Osteoblast (primary cell): Measurements from ENCODE around the gene CHD6. TPM values are rescaled to one million over a fixed set of nuclear protein-coding genes. Genes with fewer than 3 reads are reported as not detected.
A peak's percentile ranks its signal among the peaks of the same experiment; 100 is the strongest.

Experiments
- DNase-seq: peaks from one replicate; pipeline ENCODE4 v3.0.0; 2011; ENCODE audit warnings: low spot score, mixed read lengths; ENCODE audit not compliant: insufficient read length; ENCODE audit errors: missing footprints
- H2AFZ ChIP-seq: 2 replicates; pipeline ENCODE4 v1.6.0; 2011; ENCODE audit warnings: mild to moderate bottlenecking, low read length
- H3K27ac ChIP-seq: 2 replicates; pipeline ENCODE4 v1.5.1; 2011; ENCODE audit warnings: mild to moderate bottlenecking, low read depth, low read length, moderate library complexity
- H3K27me3 ChIP-seq: 2 replicates; pipeline ENCODE4 v1.6.0; 2012; ENCODE audit warnings: mild to moderate bottlenecking, control low read depth, inconsistent platforms, low read length, moderate library complexity; ENCODE audit not compliant: insufficient read depth
- H3K36me3 ChIP-seq: 2 replicates; pipeline ENCODE4 v1.5.1; 2011; ENCODE audit warnings: mild to moderate bottlenecking, low read length, control low read depth, moderate library complexity; ENCODE audit not compliant: insufficient read depth
- H3K4me1 ChIP-seq: 2 replicates; pipeline ENCODE4 v1.5.1; 2011; ENCODE audit warnings: mild to moderate bottlenecking, low read length, control low read depth, moderate library complexity; ENCODE audit not compliant: insufficient read depth
- H3K4me2 ChIP-seq: 2 replicates; pipeline ENCODE4 v1.6.0; 2011; ENCODE audit warnings: mild to moderate bottlenecking, low read length; ENCODE audit not compliant: insufficient read depth
- H3K4me3 ChIP-seq: fragments of 200-600 bp; sonication (generic); 3 replicates; pipeline ENCODE4 v1.5.1; 2012; ENCODE audit warnings: mild to moderate bottlenecking, low read length, inconsistent platforms; ENCODE audit not compliant: insufficient read depth
- H3K79me2 ChIP-seq: 2 replicates; pipeline ENCODE4 v1.6.0; 2012; ENCODE audit warnings: mild to moderate bottlenecking, low read length, control low read depth, inconsistent platforms; ENCODE audit not compliant: insufficient read depth
- H3K9me3 ChIP-seq: 2 replicates; pipeline ENCODE4 v1.5.1; 2011; ENCODE audit warnings: low read depth, low read length, control low read depth
- H4K20me1 ChIP-seq: 2 replicates; pipeline ENCODE4 v1.6.0; 2012; ENCODE audit warnings: mild to moderate bottlenecking, low read length, control low read depth; ENCODE audit not compliant: insufficient read depth
- total RNA-seq: library from RNA; depleted of rRNA; stranded (reverse); fragments of >200 nt; gene quantifications from 2 replicates; pipeline ENCODE4 v1.2.3, GENCODE V29; 2012
- TF ChIP-seq, protein P1 (sequence below): IDR thresholded peaks from 2 replicates; pipeline ENCODE4 v1.5.1; 2011; ENCODE audit warnings: mild to moderate bottlenecking, low read depth, low read length, moderate library complexity; ENCODE audit errors: extremely low read depth

The CHD6 gene
- total RNA-seq, 1 donor = 32.2 TPM

DNA sequence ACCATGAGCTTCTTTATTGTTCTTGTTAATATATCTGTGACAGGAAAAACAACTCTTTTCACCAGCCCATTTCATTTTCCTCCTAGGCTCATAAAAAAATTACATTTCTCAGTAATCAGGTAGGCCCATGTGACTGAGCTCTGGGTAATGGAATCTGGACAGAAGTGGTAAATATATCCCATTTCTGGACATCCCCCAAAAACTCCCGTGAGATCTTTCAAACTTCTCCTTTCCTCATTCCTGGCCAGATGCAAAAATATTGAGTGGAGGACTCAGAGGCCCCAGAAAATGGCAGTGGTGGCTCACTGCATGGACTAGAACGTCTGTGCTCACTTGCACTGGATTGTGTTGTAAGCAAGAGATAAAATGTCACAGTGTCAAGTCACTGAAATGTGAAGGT lies 3.8 kb upstream of the CHD6 start:
- TF ChIP-seq, protein P1, sequence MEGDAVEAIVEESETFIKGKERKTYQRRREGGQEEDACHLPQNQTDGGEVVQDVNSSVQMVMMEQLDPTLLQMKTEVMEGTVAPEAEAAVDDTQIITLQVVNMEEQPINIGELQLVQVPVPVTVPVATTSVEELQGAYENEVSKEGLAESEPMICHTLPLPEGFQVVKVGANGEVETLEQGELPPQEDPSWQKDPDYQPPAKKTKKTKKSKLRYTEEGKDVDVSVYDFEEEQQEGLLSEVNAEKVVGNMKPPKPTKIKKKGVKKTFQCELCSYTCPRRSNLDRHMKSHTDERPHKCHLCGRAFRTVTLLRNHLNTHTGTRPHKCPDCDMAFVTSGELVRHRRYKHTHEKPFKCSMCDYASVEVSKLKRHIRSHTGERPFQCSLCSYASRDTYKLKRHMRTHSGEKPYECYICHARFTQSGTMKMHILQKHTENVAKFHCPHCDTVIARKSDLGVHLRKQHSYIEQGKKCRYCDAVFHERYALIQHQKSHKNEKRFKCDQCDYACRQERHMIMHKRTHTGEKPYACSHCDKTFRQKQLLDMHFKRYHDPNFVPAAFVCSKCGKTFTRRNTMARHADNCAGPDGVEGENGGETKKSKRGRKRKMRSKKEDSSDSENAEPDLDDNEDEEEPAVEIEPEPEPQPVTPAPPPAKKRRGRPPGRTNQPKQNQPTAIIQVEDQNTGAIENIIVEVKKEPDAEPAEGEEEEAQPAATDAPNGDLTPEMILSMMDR = no peak
- Histone ChIP-seq H3K79me2 (peaks cover 7% of the 10 kb centered on the region), H2AFZ (no peak overlapping the region), H3K27ac (no peak overlapping the region), H3K4me1 (peaks cover 11% of the 10 kb centered on the region), H3K27me3 (no peaks in the 10 kb centered on the region), H3K36me3 (no peaks in the 10 kb centered on the region), H3K4me2 (no peak overlapping the region), H3K4me3 (no peak overlapping the region), H4K20me1 (peaks cover 3% of the 10 kb centered on the region), H3K9me3 (no peaks in the 10 kb centered on the region)
- DNase-seq = no peak

DNA sequence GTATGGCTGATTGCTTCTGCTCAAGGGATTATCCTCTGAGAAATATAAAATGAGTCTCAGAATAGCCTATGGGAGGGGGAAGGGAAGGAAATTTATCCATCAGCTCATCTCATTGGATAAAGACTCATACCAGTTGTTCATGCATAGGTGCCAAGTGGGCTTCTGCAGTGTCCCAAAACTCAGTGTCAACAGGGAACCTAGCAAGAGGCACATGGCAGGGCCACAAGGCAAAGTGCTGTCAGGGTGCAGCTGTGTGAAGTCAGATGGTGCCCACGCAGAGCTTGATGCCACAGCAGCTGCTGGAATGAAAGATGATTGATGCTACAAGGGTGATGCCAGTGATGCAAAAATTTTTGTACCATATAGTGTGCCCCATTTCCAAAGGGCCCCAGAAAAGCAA lies 3.2 kb upstream of the CHD6 start:
- TF ChIP-seq, protein P1 = no peak
- no peak overlapping the region for H3K4me2 ChIP-seq
- H3K4me1 ChIP-seq = peaks cover 17% of the 10 kb centered on the region
- H3K36me3 ChIP-seq = no peaks in the 10 kb centered on the region
- no peak overlapping the region for H3K4me3 ChIP-seq
- no peak overlapping the region for H2AFZ ChIP-seq
- DNase-seq = no peak
- no peak overlapping the region for H3K27ac ChIP-seq
- H3K79me2 ChIP-seq = peaks cover 12% of the 10 kb centered on the region
- H3K9me3 ChIP-seq = no peaks in the 10 kb centered on the region
- peaks cover 9% of the 10 kb centered on the region for H4K20me1 ChIP-seq
- H3K27me3 ChIP-seq = no peaks in the 10 kb centered on the region

DNA sequence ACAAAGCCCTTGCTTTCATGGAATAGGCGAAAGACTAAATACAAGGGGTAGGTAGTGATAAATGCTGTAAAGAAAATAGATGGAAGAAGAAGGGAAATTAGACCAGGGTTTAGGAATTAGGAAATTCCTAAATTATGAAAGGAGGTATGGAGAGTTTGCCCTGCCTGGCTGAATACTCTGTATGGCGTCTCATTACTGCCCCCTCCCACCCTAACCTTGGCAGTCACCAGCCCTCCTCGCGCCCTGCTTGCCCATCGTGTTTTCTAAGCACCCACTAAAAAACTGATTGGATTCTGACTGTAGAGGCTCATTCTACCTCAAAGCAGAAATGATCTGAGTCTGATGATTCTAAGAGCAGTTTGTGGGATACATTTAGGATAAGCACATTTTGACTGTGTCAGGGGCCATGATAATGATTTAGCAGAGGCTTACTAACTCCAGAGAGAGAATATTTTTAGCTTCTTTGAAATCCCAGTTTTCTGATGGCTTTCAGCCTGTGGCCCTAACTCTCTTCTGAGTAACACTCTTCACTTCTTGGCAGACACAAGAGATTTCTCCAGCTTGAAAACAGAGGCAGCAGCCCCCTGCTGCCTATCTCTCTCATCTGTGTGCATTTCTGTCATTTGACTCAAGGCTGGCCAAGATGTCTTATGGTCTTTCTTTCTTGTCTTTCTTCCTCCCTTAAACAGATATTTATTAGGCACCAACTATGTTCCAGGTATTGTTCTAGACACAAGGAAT lies 1.4 kb upstream of the CHD6 start:
- peak overlapping the region; percentile 39 for H2AFZ ChIP-seq

DNA sequence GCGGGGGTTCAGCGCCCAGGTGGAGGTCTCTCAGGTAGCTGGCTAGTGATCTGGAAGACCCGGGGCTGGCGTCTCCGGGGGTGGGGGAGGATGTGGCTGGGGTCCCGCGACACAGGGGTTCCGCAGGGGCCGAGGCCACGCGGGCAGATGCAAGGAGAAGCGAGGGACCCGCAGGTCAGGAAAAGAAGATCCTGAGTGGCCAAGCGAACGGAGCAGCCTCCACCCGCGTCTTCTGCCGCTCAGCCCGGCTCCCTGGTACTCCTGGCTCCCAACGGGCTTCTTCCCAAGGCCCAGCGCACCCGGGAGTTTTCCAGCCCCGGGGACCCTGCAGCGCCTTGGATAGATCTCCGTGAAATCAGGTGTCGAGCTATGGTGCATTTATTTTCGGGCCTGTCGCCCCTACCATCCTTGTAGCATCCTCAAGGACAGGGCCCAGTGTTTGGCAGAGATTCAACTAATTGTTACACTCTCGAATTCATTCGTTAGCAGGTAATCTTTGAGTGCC lies 682 bp upstream of the CHD6 start:
- Histone ChIP-seq H2AFZ (peak overlapping the region; percentile 85), H4K20me1 (peaks cover 28% of the 10 kb centered on the region), H3K27ac (no peak overlapping the region), H3K4me3 (peak overlapping the region; percentile 78), H3K4me1 (peaks cover 20% of the 10 kb centered on the region), H3K36me3 (no peaks in the 10 kb centered on the region), H3K79me2 (peaks cover 37% of the 10 kb centered on the region), H3K9me3 (no peaks in the 10 kb centered on the region), H3K4me2 (peak overlapping the region; percentile 80), H3K27me3 (no peaks in the 10 kb centered on the region)
- DNase-seq = no peak
- TF ChIP-seq, protein P1 = no peak

More for the DNA sequence above, 1.4 kb upstream of the CHD6 start:
- Histone ChIP-seq H3K36me3 (no peaks in the 10 kb centered on the region), H3K27me3 (no peaks in the 10 kb centered on the region), H3K79me2 (peaks cover 30% of the 10 kb centered on the region), H3K4me3 (no peak overlapping the region), H3K4me1 (peaks cover 20% of the 10 kb centered on the region), H3K9me3 (no peaks in the 10 kb centered on the region), H3K27ac (no peak overlapping the region), H3K4me2 (peak overlapping the region; percentile 80), H4K20me1 (peaks cover 25% of the 10 kb centered on the region)
- DNase-seq = no peak
- TF ChIP-seq, protein P1 = no peak
